Esophagus muscularis mucosa (tissue), 4 donors: ENCODE results near the gene F13A1. TPM values are rescaled to one million over a fixed set of nuclear protein-coding genes. Genes with fewer than 3 reads are reported as not detected.
"Not testable (repeated sequence)": the region's sequence is repeated elsewhere in the genome, so short reads cannot be mapped to it uniquely, and the experiment has no call there.

Experiments
- DNase-seq: peaks from one replicate; pipeline ENCODE4 v3.0.0-alpha.2; 2017; ENCODE audit errors: extremely low spot score
- H3K27ac ChIP-seq, 4 donors: fragments of 200-600 bp; sonication (generic); replicated peaks in 1 of 4; 1 replicate in 3 of 4; 2 replicates in 1 of 4; pipeline ENCODE4 v1.5.1; 2016 to 2019; ENCODE audit warnings: mild to moderate bottlenecking in 1 of 4
- H3K27me3 ChIP-seq, 4 donors: fragments of 200-600 bp; sonication (generic); one replicate each; pipeline versions ENCODE4 v1.5.1 to v1.6.0; 2016 to 2019
- H3K36me3 ChIP-seq, 4 donors: fragments of 200-600 bp; sonication (generic); one replicate each; pipeline ENCODE4 v1.5.1; 2016 to 2019
- H3K4me1 ChIP-seq, 4 donors: fragments of 200-600 bp; sonication (generic); one replicate each; pipeline ENCODE4 v1.5.1; 2016 to 2019
- H3K4me3 ChIP-seq, 4 donors: fragments of 200-600 bp; sonication (generic); 1 replicate in 2 of 4; 2 replicates in 2 of 4; pipeline ENCODE4 v1.5.1; 2016 to 2019; ENCODE audit warnings: mild to moderate bottlenecking in 4 of 4, moderate library complexity in 1 of 4
- H3K9me3 ChIP-seq, 4 donors: fragments of 200-600 bp; sonication (generic); 1 replicate in 3 of 4; 2 replicates in 1 of 4; pipeline ENCODE4 v1.5.1; 2016 to 2019
- CTCF ChIP-seq, 3 experiments: fragments of 200-600 bp in 2 of 3; fragments of 450-650 bp in 1 of 3; sonication (generic) in 2 of 3; IDR thresholded peaks; one replicate each; pipeline ENCODE4 v1.5.1; 2017 to 2019; ENCODE audit warnings: antibody characterized with exemption in 3 of 3, mild to moderate bottlenecking in 2 of 3, moderate library complexity in 1 of 3
- EP300 ChIP-seq: sonication (generic); formaldehyde crosslinking; IDR thresholded peaks from one replicate; pipeline ENCODE4 v1.6.1; 2017; ENCODE audit warnings: antibody characterized with exemption
- POLR2A ChIP-seq: fragments of 450-650 bp; IDR thresholded peaks from one replicate; pipeline ENCODE4 v1.6.1; 2017; ENCODE audit warnings: antibody characterized with exemption, moderate library complexity, mild to moderate bottlenecking, low read depth
- POLR2AphosphoS5 ChIP-seq, 2 donors: sonication (generic); formaldehyde crosslinking; IDR thresholded peaks; one replicate each; pipeline ENCODE4 v1.6.1; 2017; ENCODE audit warnings: antibody characterized with exemption in 2 of 2
- WGBS: methylation state at CpG from one replicate; pipeline ENCODE4 v1.1.5; 2018; 5-methylcytosine and 5-hydroxymethylcytosine counted together
- intact Hi-C: fragments of 100-400 bp; cut with DNase I; formaldehyde crosslinking; loops from one replicate; pipeline ENCODE4 v1.15.1; 2023
- total RNA-seq, 4 donors: library from RNA; depleted of rRNA; stranded (reverse); fragments of >200 nt; gene quantifications; one replicate each; pipeline versions ENCODE4 v1.1.0 to v1.2.1, GENCODE V29; 2016

Gene F13A1
- total RNA-seq, 4 donors from 2014 or later, result 63.6 to 173 (median 101) TPM

- TF ChIP-seq POLR2AphosphoS5 (IDR thresholded peaks at IDR 0.05) (no peak), EP300 (no peak), CTCF (IDR thresholded peaks at IDR 0.05) (no peak), POLR2A (no peak)
Observed at GRCh38 chr6:6314596-6314995, 5.9 kb downstream of the F13A1 start.

GRCh38 chr6:6312901-6313441 is 7.5 kb downstream of the F13A1 start:
- Histone ChIP-seq H3K4me3 (no peak overlapping the region), H3K4me1 (peaks cover 0 to 4% (median 0%) of the 10 kb centered on the region in 4 donors), H3K27me3 (peaks cover 0 to 34% (median 0%) of the 10 kb centered on the region in 4 donors), H3K27ac (no peak overlapping the region), H3K36me3 (no peaks in the 10 kb centered on the region), H3K9me3 (no peaks in the 10 kb centered on the region)
- no peak for DNase-seq
- WGBS, result 28% methylated on average over 6 of the region's 6 CpGs
- no peak for TF ChIP-seq POLR2AphosphoS5 (IDR thresholded peaks at IDR 0.05)
- TF ChIP-seq CTCF (IDR thresholded peaks at IDR 0.05), result no peak
- no peak for TF ChIP-seq EP300
- TF ChIP-seq POLR2A, result no peak
- intact Hi-C loops, result loop anchor here (10.0 kb wide), 1 partner anchor 848 kb away; no protein-coding TSS in a partner anchor

More at GRCh38 chr6:6314596-6314995, 5.9 kb downstream of the F13A1 start:
- WGBS, result 91% methylated on average over 1 of the region's 1 CpG
- peaks cover 0 to 8% (median 0%) of the 10 kb centered on the region in 4 donors for H3K4me1 ChIP-seq
- H3K27ac ChIP-seq, result no peak overlapping the region
- peaks cover 0 to 34% (median 0%) of the 10 kb centered on the region in 4 donors for H3K27me3 ChIP-seq
- no peak for DNase-seq
- no peaks in the 10 kb centered on the region for H3K36me3 ChIP-seq
- no peak overlapping the region for H3K4me3 ChIP-seq
- no peaks in the 10 kb centered on the region for H3K9me3 ChIP-seq
- intact Hi-C loops, result loop anchor here (10.0 kb wide), 1 partner anchor 850 kb away; no protein-coding TSS in a partner anchor

GRCh38 chr6:6305575-6305974 is 14.9 kb downstream of the F13A1 start:
- WGBS, result 49% methylated on average over 4 of the region's 4 CpGs
- Histone ChIP-seq H3K27me3 (peaks cover 0 to 20% (median 0%) of the 10 kb centered on the region in 4 donors), H3K27ac (no peak overlapping the region), H3K4me1 (no peaks in the 10 kb centered on the region), H3K9me3 (no peaks in the 10 kb centered on the region), H3K4me3 (no peak overlapping the region), H3K36me3 (no peaks in the 10 kb centered on the region)
- DNase-seq, result no peak
- intact Hi-C loops, result no loop called here
- TF ChIP-seq EP300 (no peak), POLR2AphosphoS5 (IDR thresholded peaks at IDR 0.05) (no peak), POLR2A (no peak), CTCF (IDR thresholded peaks at IDR 0.05) (no peak)

- intact Hi-C loops, result not testable (repeated sequence)
Observed at GRCh38 chr6:6300383-6300782, 20.1 kb downstream of the F13A1 start.

GRCh38 chr6:6293317-6293716 is 27.1 kb downstream of the F13A1 start:
- no peaks in the 10 kb centered on the region for H3K9me3 ChIP-seq
- intact Hi-C loops, result no loop called here
- TF ChIP-seq EP300, result no peak
- no peak for TF ChIP-seq POLR2A
- TF ChIP-seq POLR2AphosphoS5 (IDR thresholded peaks at IDR 0.05), result no peak
- TF ChIP-seq CTCF (IDR thresholded peaks at IDR 0.05), result no peak
- H3K4me1 ChIP-seq, result no peaks in the 10 kb centered on the region
- 33% methylated on average over 3 of the region's 3 CpGs for WGBS
- no peaks in the 10 kb centered on the region for H3K36me3 ChIP-seq
- H3K4me3 ChIP-seq, result no peak overlapping the region
- peak; percentile 89 for DNase-seq
- H3K27ac ChIP-seq, result no peak overlapping the region
- H3K27me3 ChIP-seq, result peaks cover 0 to 4% (median 0%) of the 10 kb centered on the region in 4 donors

More at GRCh38 chr6:6300383-6300782, 20.1 kb downstream of the F13A1 start:
- WGBS, result 90% methylated on average over 18 of the region's 19 CpGs
- H3K36me3 ChIP-seq, H3K4me3 ChIP-seq, H3K27ac ChIP-seq, H3K9me3 ChIP-seq, H3K4me1 ChIP-seq, DNase-seq, H3K27me3 ChIP-seq: not testable (repeated sequence)
